ENCODE data around the gene ZNF841. TPM values are rescaled to one million over a fixed set of nuclear protein-coding genes. Genes with fewer than 3 reads are reported as not detected.

Gene ZNF841
- total RNA-seq, 1 donor from 2014 or later: 8.0 TPM

Other genes starting within 250 kb of the ZNF841 start
- 7.5 TPM for gene ZNF577, start 207.8 kb downstream of the ZNF841 start, total RNA-seq
- gene ZNF649, start 190.7 kb downstream of the ZNF841 start, total RNA-seq: 8.1 TPM
- gene ZNF613, start 168.3 kb downstream of the ZNF841 start, total RNA-seq: 4.2 TPM
- 9.1 TPM for gene ZNF350, start 108.9 kb downstream of the ZNF841 start, total RNA-seq
- gene ZNF615, start 87.6 kb downstream of the ZNF841 start, total RNA-seq: 12.2 TPM
- 5.1 TPM for gene ZNF614, start 67.4 kb downstream of the ZNF841 start, total RNA-seq
- 8.4 TPM for gene ZNF432, start 46.9 kb downstream of the ZNF841 start, total RNA-seq
- gene ZNF616, start 44.2 kb upstream of the ZNF841 start, total RNA-seq: 5.5 TPM
- 6.6 TPM for gene ZNF836, start 75.9 kb upstream of the ZNF841 start, total RNA-seq
- gene PPP2R1A, start 94.3 kb upstream of the ZNF841 start, total RNA-seq: 372 TPM
- 10.6 TPM for gene ZNF766, start 173.8 kb upstream of the ZNF841 start, total RNA-seq
- 16.0 TPM for gene ZNF480, start 201.4 kb upstream of the ZNF841 start, total RNA-seq
- gene ZNF610, start 240.5 kb upstream of the ZNF841 start, total RNA-seq: 3.3 TPM